Measurements from ENCODE around the gene GNA14. TPM values are rescaled to one million over a fixed set of nuclear protein-coding genes. Genes with fewer than 3 reads are reported as not detected.
A peak's percentile ranks its signal among the peaks of the same experiment; 100 is the strongest.

GNA14 gene
- total RNA-seq, 1 donor: 6.5 TPM

- DNase-seq (ENCODE audit: low read depth): no peak
- no peak for TF ChIP-seq CTCF (IDR thresholded peaks at IDR 0.05; ENCODE audit: insufficient read depth, low read depth, low read length)
- H3K4me3 ChIP-seq (ENCODE audit: low read depth, low read length): no peak overlapping the region
Measured at GRCh38 chr9:77661566-77662085, 13.5 kb upstream of the GNA14 start.

- DNase-seq (ENCODE audit: low read depth): no peak
- TF ChIP-seq CTCF (IDR thresholded peaks at IDR 0.05; ENCODE audit: insufficient read depth, low read depth, low read length): no peak
Measured at GRCh38 chr9:77659926-77660325, 11.8 kb upstream of the GNA14 start.

GRCh38 chr9:77651203-77651602 lies 3.1 kb upstream of the GNA14 start:
- H3K4me3 ChIP-seq (ENCODE audit: low read depth, low read length): no peak overlapping the region
- DNase-seq (ENCODE audit: low read depth): no peak
- no peak for TF ChIP-seq CTCF (IDR thresholded peaks at IDR 0.05; ENCODE audit: insufficient read depth, low read depth, low read length)

More at GRCh38 chr9:77659926-77660325, 11.8 kb upstream of the GNA14 start:
- H3K4me3 ChIP-seq (ENCODE audit: low read depth, low read length): no peak overlapping the region

GRCh38 chr9:77649109-77649812 lies 1.1 kb upstream of the GNA14 start:
- peak; percentile 44 for TF ChIP-seq CTCF (IDR thresholded peaks at IDR 0.05; ENCODE audit: insufficient read depth, low read depth, low read length)
- no peak overlapping the region for H3K4me3 ChIP-seq (ENCODE audit: low read depth, low read length)
- DNase-seq (ENCODE audit: low read depth): peak; percentile 30

- TF ChIP-seq CTCF (IDR thresholded peaks at IDR 0.05; ENCODE audit: insufficient read depth, low read depth, low read length): no peak
- H3K4me3 ChIP-seq (ENCODE audit: low read depth, low read length): peak overlapping the region; percentile 46
- no peak for DNase-seq (ENCODE audit: low read depth)
Measured at GRCh38 chr9:77647267-77648233, 572 bp downstream of the GNA14 start.

- TF ChIP-seq CTCF (IDR thresholded peaks at IDR 0.05; ENCODE audit: insufficient read depth, low read depth, low read length): no peak
- no peak overlapping the region for H3K4me3 ChIP-seq (ENCODE audit: low read depth, low read length)
- no peak for DNase-seq (ENCODE audit: low read depth)
Measured at GRCh38 chr9:77643871-77644270, 4.3 kb downstream of the GNA14 start.

Data from fibroblast of villous mesenchyme (primary cell).